HepG2 (cell line): ENCODE measurements around the gene ZSCAN26. TPM values are rescaled to one million over a fixed set of nuclear protein-coding genes. Genes with fewer than 3 reads are reported as not detected.

ENCODE experiments used
- ELF1 ChIP-seq: sonication (generic); formaldehyde crosslinking; IDR thresholded peaks from 2 replicates; pipeline ENCODE4 v1.4.0; 2020; ENCODE audit warnings: missing genetic modification reagents
- GABPA ChIP-seq, 2 experiments: IDR thresholded peaks; 2 replicates each; pipeline ENCODE4 v1.6.1; 2011 to 2016; ENCODE audit warnings: low read depth in 2 of 2, low read length in 1 of 2, missing biosample characterization in 1 of 2, missing genetic modification characterization in 1 of 2
- RFXAP ChIP-seq: sonication (generic); formaldehyde crosslinking; IDR thresholded peaks from 2 replicates; pipeline ENCODE4 v1.4.0; 2020; ENCODE audit warnings: missing genetic modification reagents, borderline replicate concordance
- SNAI1 ChIP-seq: sonication (generic); formaldehyde crosslinking; IDR thresholded peaks from 2 replicates; pipeline ENCODE4 v1.5.0; 2020; ENCODE audit warnings: mild to moderate bottlenecking, missing genetic modification reagents, borderline replicate concordance
- TIGD3 ChIP-seq: sonication (generic); formaldehyde crosslinking; IDR thresholded peaks from 2 replicates; pipeline ENCODE4 v1.5.1; 2020; ENCODE audit warnings: mild to moderate bottlenecking, missing genetic modification reagents, borderline replicate concordance
- ZBTB38 ChIP-seq: sonication (generic); formaldehyde crosslinking; IDR thresholded peaks from 2 replicates; pipeline ENCODE4 v1.5.1; 2020; ENCODE audit warnings: mild to moderate bottlenecking, missing genetic modification reagents
- ZNF230 ChIP-seq: sonication (generic); formaldehyde crosslinking; IDR thresholded peaks from 2 replicates; pipeline ENCODE4 v1.4.0; 2020; ENCODE audit warnings: mild to moderate bottlenecking, missing genetic modification reagents
- ZNF574 ChIP-seq: sonication (generic); formaldehyde crosslinking; IDR thresholded peaks from 2 replicates; pipeline ENCODE4 v1.4.0; 2020; ENCODE audit warnings: missing genetic modification reagents
- ZNF615 ChIP-seq: sonication (generic); formaldehyde crosslinking; IDR thresholded peaks from 2 replicates; pipeline ENCODE4 v1.5.0; 2020; ENCODE audit warnings: mild to moderate bottlenecking, missing genetic modification reagents, borderline replicate concordance
- polyA plus RNA-seq, 8 experiments: library from polyadenylated mRNA; depleted of rRNA in 3 of 8; stranded (reverse) in 7 of 8; unstranded in 1 of 8; fragments of >200 nt; fragmentation: Illumina TruSeq in 4 of 8; extraction: Trizol in 4 of 8; gene quantifications; 2 replicates each; pipeline versions ENCODE4 v1.2.1 to v1.2.3, GENCODE V29; 2011 to 2016; ENCODE audit warnings: low read depth in 4 of 8, missing spikeins in 1 of 8, mixed read lengths in 1 of 8; ENCODE audit not compliant: insufficient read depth in 1 of 8
- total RNA-seq, 5 experiments: library from RNA; depleted of rRNA; stranded (reverse); fragments of >200 nt; fragmentation: Illumina TruSeq; extraction: Trizol; gene quantifications; 2 replicates each; pipeline ENCODE4 v1.2.3, GENCODE V29; 2016; ENCODE audit warnings: low read depth in 1 of 5
- TF ChIP-seq, protein P1 (sequence below): sonication (generic); formaldehyde crosslinking; IDR thresholded peaks from 2 replicates; pipeline ENCODE4 v1.4.0; 2020; ENCODE audit warnings: missing genetic modification reagents, mild to moderate bottlenecking, borderline replicate concordance
- TF ChIP-seq, protein P2 (sequence below): IDR thresholded peaks from 2 replicates; pipeline ENCODE4 v1.6.1; 2016; ENCODE audit warnings: missing compliant biosample characterization, missing genetic modification reagents, borderline replicate concordance
- TF ChIP-seq, protein P3 (sequence below): sonication (generic); formaldehyde crosslinking; IDR thresholded peaks from 2 replicates; pipeline ENCODE4 v1.4.0; 2020; ENCODE audit warnings: missing genetic modification reagents, borderline replicate concordance
- TF ChIP-seq, protein P4 (sequence below): sonication (generic); formaldehyde crosslinking; IDR thresholded peaks from 2 replicates; pipeline ENCODE4 v1.4.0; 2020; ENCODE audit warnings: mild to moderate bottlenecking, missing genetic modification reagents

The ZSCAN26 gene
- total and polyA plus RNA-seq, 2 of the 13 experiments (the other 11 are each of a cell fraction or from before 2014, with no cell fraction given) = 12.0 to 15.6 TPM

GRCh38 chr6:28323813-28324424 is 57.0 kb downstream of the ZSCAN26 start (continued):
- peak; percentile 83 for TF ChIP-seq ZNF230 (CRISPR knock-in tag)
- TF ChIP-seq ZNF615 (CRISPR knock-in tag) = no peak
- no peak for TF ChIP-seq TIGD3 (CRISPR knock-in tag)
- TF ChIP-seq ZBTB38 (CRISPR knock-in tag) = no peak
- TF ChIP-seq, protein P1, sequence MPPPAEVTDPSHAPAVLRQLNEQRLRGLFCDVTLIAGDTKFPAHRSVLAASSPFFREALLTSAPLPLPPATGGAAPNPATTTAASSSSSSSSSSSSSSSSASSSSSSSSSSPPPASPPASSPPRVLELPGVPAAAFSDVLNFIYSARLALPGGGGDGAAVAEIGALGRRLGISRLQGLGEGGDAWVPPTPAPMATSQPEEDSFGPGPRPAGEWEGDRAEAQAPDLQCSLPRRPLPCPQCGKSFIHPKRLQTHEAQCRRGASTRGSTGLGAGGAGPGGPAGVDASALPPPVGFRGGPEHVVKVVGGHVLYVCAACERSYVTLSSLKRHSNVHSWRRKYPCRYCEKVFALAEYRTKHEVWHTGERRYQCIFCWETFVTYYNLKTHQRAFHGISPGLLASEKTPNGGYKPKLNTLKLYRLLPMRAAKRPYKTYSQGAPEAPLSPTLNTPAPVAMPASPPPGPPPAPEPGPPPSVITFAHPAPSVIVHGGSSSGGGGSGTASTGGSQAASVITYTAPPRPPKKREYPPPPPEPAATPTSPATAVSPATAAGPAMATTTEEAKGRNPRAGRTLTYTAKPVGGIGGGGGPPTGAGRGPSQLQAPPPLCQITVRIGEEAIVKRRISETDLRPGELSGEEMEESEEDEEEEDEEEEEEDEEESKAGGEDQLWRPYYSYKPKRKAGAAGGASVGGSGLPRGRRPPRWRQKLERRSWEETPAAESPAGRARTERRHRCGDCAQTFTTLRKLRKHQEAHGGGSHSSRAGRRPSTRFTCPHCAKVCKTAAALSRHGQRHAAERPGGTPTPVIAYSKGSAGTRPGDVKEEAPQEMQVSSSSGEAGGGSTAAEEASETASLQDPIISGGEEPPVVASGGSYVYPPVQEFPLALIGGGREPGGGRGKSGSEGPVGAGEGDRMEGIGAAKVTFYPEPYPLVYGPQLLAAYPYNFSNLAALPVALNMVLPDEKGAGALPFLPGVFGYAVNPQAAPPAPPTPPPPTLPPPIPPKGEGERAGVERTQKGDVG (CRISPR knock-in tag) = no peak
- peak; percentile 93 for TF ChIP-seq ZNF574
- TF ChIP-seq, protein P2, sequence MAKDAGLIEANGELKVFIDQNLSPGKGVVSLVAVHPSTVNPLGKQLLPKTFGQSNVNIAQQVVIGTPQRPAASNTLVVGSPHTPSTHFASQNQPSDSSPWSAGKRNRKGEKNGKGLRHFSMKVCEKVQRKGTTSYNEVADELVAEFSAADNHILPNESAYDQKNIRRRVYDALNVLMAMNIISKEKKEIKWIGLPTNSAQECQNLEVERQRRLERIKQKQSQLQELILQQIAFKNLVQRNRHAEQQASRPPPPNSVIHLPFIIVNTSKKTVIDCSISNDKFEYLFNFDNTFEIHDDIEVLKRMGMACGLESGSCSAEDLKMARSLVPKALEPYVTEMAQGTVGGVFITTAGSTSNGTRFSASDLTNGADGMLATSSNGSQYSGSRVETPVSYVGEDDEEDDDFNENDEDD (CRISPR knock-in tag) = no peak
- no peak for TF ChIP-seq SNAI1 (CRISPR knock-in tag)
- peak; percentile 11; the same call in 1 of the 2 replicates for TF ChIP-seq ELF1 (CRISPR knock-in tag)
- TF ChIP-seq, protein P3, sequence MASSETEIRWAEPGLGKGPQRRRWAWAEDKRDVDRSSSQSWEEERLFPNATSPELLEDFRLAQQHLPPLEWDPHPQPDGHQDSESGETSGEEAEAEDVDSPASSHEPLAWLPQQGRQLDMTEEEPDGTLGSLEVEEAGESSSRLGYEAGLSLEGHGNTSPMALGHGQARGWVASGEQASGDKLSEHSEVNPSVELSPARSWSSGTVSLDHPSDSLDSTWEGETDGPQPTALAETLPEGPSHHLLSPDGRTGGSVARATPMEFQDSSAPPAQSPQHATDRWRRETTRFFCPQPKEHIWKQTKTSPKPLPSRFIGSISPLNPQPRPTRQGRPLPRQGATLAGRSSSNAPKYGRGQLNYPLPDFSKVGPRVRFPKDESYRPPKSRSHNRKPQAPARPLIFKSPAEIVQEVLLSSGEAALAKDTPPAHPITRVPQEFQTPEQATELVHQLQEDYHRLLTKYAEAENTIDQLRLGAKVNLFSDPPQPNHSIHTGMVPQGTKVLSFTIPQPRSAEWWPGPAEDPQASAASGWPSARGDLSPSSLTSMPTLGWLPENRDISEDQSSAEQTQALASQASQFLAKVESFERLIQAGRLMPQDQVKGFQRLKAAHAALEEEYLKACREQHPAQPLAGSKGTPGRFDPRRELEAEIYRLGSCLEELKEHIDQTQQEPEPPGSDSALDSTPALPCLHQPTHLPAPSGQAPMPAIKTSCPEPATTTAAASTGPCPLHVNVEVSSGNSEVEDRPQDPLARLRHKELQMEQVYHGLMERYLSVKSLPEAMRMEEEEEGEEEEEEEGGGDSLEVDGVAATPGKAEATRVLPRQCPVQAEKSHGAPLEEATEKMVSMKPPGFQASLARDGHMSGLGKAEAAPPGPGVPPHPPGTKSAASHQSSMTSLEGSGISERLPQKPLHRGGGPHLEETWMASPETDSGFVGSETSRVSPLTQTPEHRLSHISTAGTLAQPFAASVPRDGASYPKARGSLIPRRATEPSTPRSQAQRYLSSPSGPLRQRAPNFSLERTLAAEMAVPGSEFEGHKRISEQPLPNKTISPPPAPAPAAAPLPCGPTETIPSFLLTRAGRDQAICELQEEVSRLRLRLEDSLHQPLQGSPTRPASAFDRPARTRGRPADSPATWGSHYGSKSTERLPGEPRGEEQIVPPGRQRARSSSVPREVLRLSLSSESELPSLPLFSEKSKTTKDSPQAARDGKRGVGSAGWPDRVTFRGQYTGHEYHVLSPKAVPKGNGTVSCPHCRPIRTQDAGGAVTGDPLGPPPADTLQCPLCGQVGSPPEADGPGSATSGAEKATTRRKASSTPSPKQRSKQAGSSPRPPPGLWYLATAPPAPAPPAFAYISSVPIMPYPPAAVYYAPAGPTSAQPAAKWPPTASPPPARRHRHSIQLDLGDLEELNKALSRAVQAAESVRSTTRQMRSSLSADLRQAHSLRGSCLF = no peak
- TF ChIP-seq, protein P4, sequence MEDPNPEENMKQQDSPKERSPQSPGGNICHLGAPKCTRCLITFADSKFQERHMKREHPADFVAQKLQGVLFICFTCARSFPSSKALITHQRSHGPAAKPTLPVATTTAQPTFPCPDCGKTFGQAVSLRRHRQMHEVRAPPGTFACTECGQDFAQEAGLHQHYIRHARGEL (CRISPR knock-in tag) = no peak
- TF ChIP-seq RFXAP (CRISPR knock-in tag) = peak; percentile 47; the same call in 1 of the 2 replicates
- no peak for TF ChIP-seq GABPA (IDR thresholded peaks at IDR 0.05; ENCODE audit: low read depth, low read length)
- 0 out of 2 replicates have a peak, but pooled peaks have one; percentile 3 for TF ChIP-seq GABPA (CRISPR knock-in tag; IDR thresholded peaks at IDR 0.05; ENCODE audit: low read depth)
